Liver (tissue), 9 donors: Measurements from ENCODE around the gene SCAP. TPM values are rescaled to one million over a fixed set of nuclear protein-coding genes. Genes with fewer than 3 reads are reported as not detected.
A peak's percentile ranks its signal among the peaks of the same experiment; 100 is the strongest.

Source experiments
- DNase-seq: peaks from one replicate; pipeline ENCODE4 v3.0.0-alpha.2; 2017; ENCODE audit warnings: low spot score
- H3K27ac ChIP-seq, 2 donors: one replicate each; pipeline ENCODE4 v1.7.0; 2013; ENCODE audit warnings: inconsistent platforms in 2 of 2, low read length in 2 of 2, control low read depth in 1 of 2, low read depth in 1 of 2, mild to moderate bottlenecking in 1 of 2
- H3K27me3 ChIP-seq, 4 donors: one replicate each; pipeline versions ENCODE4 v1.6.1 to v1.7.0; 2013; ENCODE audit warnings: low read length in 3 of 4, inconsistent platforms in 1 of 4, mild to moderate bottlenecking in 1 of 4, moderate library complexity in 1 of 4; ENCODE audit not compliant: control insufficient read depth in 4 of 4, insufficient read depth in 4 of 4
- H3K36me3 ChIP-seq, 4 donors: one replicate each; pipeline versions ENCODE4 v1.6.1 to v1.7.0; 2013; ENCODE audit warnings: low read length in 3 of 4, mild to moderate bottlenecking in 3 of 4, low read depth in 1 of 4, moderate library complexity in 1 of 4; ENCODE audit not compliant: control insufficient read depth in 4 of 4, insufficient read depth in 3 of 4
- H3K4me1 ChIP-seq, 4 donors: one replicate each; pipeline versions ENCODE4 v1.6.1 to v1.7.0; 2013; ENCODE audit warnings: low read length in 3 of 4, mild to moderate bottlenecking in 3 of 4, moderate library complexity in 1 of 4; ENCODE audit not compliant: control insufficient read depth in 4 of 4, insufficient read depth in 4 of 4
- H3K4me3 ChIP-seq, 3 donors: one replicate each; pipeline versions ENCODE4 v1.6.1 to v1.7.0; 2013; ENCODE audit warnings: low read length in 3 of 3, control low read depth in 1 of 3, low read depth in 1 of 3, mild to moderate bottlenecking in 1 of 3
- H3K9ac ChIP-seq, 2 donors: one replicate each; pipeline ENCODE4 v1.7.0; 2013; ENCODE audit warnings: low read length in 2 of 2, mild to moderate bottlenecking in 2 of 2, moderate library complexity in 2 of 2, control low read depth in 1 of 2, low read depth in 1 of 2
- H3K9me3 ChIP-seq, 4 donors: one replicate each; pipeline versions ENCODE4 v1.6.1 to v1.7.0; 2013; ENCODE audit warnings: low read length in 3 of 4; ENCODE audit not compliant: control insufficient read depth in 4 of 4
- EGR1 ChIP-seq, 2 donors: IDR thresholded peaks; 2 replicates each; pipeline ENCODE4 v1.6.1; 2016 to 2018; ENCODE audit warnings: antibody characterized with exemption in 2 of 2, low read depth in 2 of 2
- FOXA1 ChIP-seq: IDR thresholded peaks from 2 replicates; pipeline ENCODE4 v1.6.1; 2016; ENCODE audit warnings: antibody characterized with exemption
- FOXA2 ChIP-seq: IDR thresholded peaks from 2 replicates; pipeline ENCODE4 v1.6.1; 2016; ENCODE audit warnings: antibody characterized with exemption
- GABPA ChIP-seq, 2 donors: IDR thresholded peaks in 1 of 2; conservative IDR thresholded peaks in 1 of 2; 2 replicates each; pipeline ENCODE4 v1.6.1; 2016; ENCODE audit warnings: antibody characterized with exemption in 2 of 2, mild to moderate bottlenecking in 1 of 2, moderate library complexity in 1 of 2
- HNF4A ChIP-seq, 2 donors: conservative IDR thresholded peaks; 2 replicates each; pipeline ENCODE4 v1.6.1; 2016; ENCODE audit warnings: antibody characterized with exemption in 2 of 2, mild to moderate bottlenecking in 2 of 2
- HNF4G ChIP-seq: IDR thresholded peaks from 2 replicates; pipeline ENCODE4 v1.6.1; 2016; ENCODE audit warnings: antibody characterized with exemption
- RXRA ChIP-seq, 2 donors: IDR thresholded peaks; 2 replicates each; pipeline ENCODE4 v1.6.1; 2017 to 2018; ENCODE audit warnings: antibody characterized with exemption in 2 of 2, mild to moderate bottlenecking in 1 of 2
- WGBS: extraction: QIAGEN DNeasy Blood & Tissue Kit; methylation state at CpG from one replicate; pipeline ENCODE4 v1.1.7; 2013; 5-methylcytosine and 5-hydroxymethylcytosine counted together
- polyA plus RNA-seq, 2 donors: library from polyadenylated mRNA; stranded (reverse) in 1 of 2; unstranded in 1 of 2; fragments of 200-250 nt in 1 of 2; fragments of >200 nt in 1 of 2; fragmentation: Nextera tagmentation in 1 of 2; extraction: Ambion mirVana in 1 of 2; gene quantifications; one replicate each; pipeline versions ENCODE4 v1.2.1 to v1.2.3, GENCODE V29; 2013 to 2015
- total RNA-seq, 2 donors: library from RNA; depleted of rRNA; stranded (reverse); fragments of >200 nt; gene quantifications; one replicate each; pipeline ENCODE4 v1.2.3, GENCODE V29; 2014
- TF ChIP-seq, protein P1 (sequence below): fragments of 150-350 bp; IDR thresholded peaks from 2 replicates; pipeline ENCODE4 v1.5.1; 2017; ENCODE audit warnings: improper control_type of control experiment, low read depth, low read length; ENCODE audit not compliant: missing input control
- TF ChIP-seq, protein P2 (sequence below): IDR thresholded peaks from 2 replicates; pipeline ENCODE4 v1.6.1; 2016; ENCODE audit warnings: antibody characterized with exemption
- TF ChIP-seq, protein P3 (sequence below): IDR thresholded peaks from 2 replicates; pipeline ENCODE4 v1.6.1; 2016; ENCODE audit warnings: antibody characterized with exemption
- TF ChIP-seq, protein P4 (sequence below): IDR thresholded peaks from 2 replicates; pipeline ENCODE4 v1.6.1; 2016; ENCODE audit warnings: antibody characterized with exemption
- TF ChIP-seq, protein P5 (sequence below): IDR thresholded peaks from 2 replicates; pipeline ENCODE4 v1.6.1; 2016; ENCODE audit warnings: antibody characterized with exemption, mild to moderate bottlenecking
- donor health status: healthy.
- donor health status: healthy.
- donor health status: healthy.
- donor health status: healthy.
- donor health status: healthy.

The SCAP gene
- total and polyA plus RNA-seq, 4 donors: 25.9 to 84.8 (median 59.3) TPM

DNA sequence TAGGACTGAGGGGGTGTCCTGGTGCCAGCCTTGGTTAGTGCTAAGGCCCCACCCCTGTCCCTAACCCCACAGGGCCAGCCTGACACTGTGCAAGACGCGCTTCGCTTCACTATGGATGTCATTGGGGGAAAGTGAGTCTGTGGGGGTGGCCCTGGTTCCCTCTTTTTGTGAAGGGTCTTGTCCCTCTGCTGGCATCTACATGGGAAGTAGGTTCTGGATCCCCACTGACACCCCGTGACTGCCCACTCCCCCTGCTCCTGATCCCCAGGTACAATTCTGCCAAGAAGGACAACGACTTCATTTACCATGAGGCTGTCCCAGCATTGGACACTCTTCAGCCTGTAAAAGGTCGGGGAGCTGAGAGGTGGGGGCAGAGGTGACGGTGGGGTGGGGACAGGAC is 68.5 kb downstream of the SCAP start (continued):
- TF ChIP-seq EGR1 (IDR thresholded peaks at IDR 0.05; ENCODE audit: low read depth in 2 of 2) (no peak), HNF4A (conservative IDR thresholded peaks at IDR 0.05) (no peak)

DNA sequence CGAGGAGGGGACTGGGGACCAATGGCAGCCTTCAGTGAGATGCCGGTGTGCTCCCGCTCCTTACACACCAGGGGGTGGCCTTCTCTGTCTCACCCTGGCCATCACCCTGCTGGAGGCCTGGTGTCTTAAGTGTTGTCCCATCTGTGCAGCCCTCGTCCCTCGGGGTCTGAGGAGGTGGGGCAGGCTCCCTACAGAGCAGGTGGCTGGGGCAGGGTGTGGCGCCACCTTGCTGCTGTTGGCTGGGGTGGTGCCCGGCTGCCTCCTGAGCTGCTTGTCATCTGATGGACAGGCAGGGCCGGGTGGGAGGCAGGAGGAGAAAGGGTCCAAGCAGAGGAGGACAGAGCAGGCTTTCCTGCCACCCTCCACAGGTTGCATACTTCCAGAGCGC is 69.0 kb downstream of the SCAP start:
- Histone ChIP-seq H3K27me3 (no peaks in the 10 kb centered on the region), H3K4me1 (peaks cover 0 to 1% (median 0%) of the 10 kb centered on the region in 4 donors), H3K27ac (no peak overlapping the region), H3K4me3 (no peak overlapping the region), H3K9me3 (no peaks in the 10 kb centered on the region), H3K36me3 (peaks cover 12 to 44% (median 21%) of the 10 kb centered on the region in 4 donors), H3K9ac (no peak overlapping the region)
- no peak for DNase-seq
- TF ChIP-seq, protein P1, sequence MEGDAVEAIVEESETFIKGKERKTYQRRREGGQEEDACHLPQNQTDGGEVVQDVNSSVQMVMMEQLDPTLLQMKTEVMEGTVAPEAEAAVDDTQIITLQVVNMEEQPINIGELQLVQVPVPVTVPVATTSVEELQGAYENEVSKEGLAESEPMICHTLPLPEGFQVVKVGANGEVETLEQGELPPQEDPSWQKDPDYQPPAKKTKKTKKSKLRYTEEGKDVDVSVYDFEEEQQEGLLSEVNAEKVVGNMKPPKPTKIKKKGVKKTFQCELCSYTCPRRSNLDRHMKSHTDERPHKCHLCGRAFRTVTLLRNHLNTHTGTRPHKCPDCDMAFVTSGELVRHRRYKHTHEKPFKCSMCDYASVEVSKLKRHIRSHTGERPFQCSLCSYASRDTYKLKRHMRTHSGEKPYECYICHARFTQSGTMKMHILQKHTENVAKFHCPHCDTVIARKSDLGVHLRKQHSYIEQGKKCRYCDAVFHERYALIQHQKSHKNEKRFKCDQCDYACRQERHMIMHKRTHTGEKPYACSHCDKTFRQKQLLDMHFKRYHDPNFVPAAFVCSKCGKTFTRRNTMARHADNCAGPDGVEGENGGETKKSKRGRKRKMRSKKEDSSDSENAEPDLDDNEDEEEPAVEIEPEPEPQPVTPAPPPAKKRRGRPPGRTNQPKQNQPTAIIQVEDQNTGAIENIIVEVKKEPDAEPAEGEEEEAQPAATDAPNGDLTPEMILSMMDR: no peak
- TF ChIP-seq, protein P2, sequence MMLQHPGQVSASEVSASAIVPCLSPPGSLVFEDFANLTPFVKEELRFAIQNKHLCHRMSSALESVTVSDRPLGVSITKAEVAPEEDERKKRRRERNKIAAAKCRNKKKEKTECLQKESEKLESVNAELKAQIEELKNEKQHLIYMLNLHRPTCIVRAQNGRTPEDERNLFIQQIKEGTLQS: no peak
- no peak for TF ChIP-seq HNF4A (conservative IDR thresholded peaks at IDR 0.05)
- no peak for TF ChIP-seq RXRA (IDR thresholded peaks at IDR 0.05)
- TF ChIP-seq, protein P3, sequence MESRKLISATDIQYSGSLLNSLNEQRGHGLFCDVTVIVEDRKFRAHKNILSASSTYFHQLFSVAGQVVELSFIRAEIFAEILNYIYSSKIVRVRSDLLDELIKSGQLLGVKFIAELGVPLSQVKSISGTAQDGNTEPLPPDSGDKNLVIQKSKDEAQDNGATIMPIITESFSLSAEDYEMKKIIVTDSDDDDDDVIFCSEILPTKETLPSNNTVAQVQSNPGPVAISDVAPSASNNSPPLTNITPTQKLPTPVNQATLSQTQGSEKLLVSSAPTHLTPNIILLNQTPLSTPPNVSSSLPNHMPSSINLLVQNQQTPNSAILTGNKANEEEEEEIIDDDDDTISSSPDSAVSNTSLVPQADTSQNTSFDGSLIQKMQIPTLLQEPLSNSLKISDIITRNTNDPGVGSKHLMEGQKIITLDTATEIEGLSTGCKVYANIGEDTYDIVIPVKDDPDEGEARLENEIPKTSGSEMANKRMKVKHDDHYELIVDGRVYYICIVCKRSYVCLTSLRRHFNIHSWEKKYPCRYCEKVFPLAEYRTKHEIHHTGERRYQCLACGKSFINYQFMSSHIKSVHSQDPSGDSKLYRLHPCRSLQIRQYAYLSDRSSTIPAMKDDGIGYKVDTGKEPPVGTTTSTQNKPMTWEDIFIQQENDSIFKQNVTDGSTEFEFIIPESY: no peak
- TF ChIP-seq, protein P4, sequence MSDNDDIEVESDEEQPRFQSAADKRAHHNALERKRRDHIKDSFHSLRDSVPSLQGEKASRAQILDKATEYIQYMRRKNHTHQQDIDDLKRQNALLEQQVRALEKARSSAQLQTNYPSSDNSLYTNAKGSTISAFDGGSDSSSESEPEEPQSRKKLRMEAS: no peak
- TF ChIP-seq FOXA2: no peak
- TF ChIP-seq HNF4G: no peak
- no peak for TF ChIP-seq EGR1 (IDR thresholded peaks at IDR 0.05; ENCODE audit: low read depth in 2 of 2)
- no peak for TF ChIP-seq GABPA (IDR thresholded peaks at IDR 0.05 in 1 of 2, conservative IDR thresholded peaks at IDR 0.05 in 1 of 2)
- 89% methylated on average over 9 of the region's 9 CpGs for WGBS

DNA sequence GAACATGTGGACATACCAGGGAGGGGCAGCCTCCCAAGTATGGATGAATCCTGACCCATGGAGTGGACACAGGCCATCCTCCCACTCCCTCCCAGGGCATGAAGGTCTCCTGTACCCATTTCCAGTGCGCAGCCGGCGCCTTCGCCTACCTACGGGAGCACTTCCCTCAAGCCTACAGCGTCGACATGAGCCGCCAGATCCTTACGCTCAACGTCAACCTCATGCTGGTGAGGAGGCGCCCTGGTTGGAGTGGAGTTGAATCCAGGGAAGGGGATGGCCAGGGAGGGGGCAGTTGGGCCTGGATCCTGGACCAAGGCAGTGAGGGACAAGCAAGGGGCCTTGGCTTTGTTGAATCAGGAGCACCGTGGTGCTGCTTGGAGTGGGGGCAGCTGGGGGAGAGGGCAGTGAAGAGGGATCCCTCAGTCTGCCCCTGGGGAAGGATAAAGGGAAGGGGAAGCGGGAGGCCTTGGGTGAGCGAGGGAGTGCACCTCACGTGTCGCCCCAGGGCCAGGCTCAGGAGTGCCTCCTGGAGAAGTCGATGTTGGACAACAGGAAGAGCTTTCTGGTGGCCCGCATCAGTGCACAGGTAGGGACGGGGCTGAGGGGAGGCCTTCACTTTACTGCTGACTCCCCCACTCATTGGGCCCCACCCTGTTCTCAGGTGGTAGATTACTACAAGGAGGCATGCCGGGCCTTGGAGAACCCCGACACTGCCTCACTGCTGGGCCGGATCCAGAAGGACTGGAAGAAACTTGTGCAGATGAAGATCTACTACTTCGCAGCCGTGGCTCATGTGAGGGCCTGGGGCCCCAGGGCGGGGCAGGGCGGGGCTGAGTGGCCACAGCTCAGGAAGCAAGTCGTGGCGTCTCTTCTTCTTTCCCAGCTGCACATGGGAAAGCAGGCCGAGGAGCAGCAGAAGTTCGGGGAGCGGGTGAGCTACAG is 69.7 kb downstream of the SCAP start:
- TF ChIP-seq EGR1 (IDR thresholded peaks at IDR 0.05; ENCODE audit: low read depth in 2 of 2) (no peak), FOXA1 (no peak), HNF4G (no peak)
- TF ChIP-seq, protein P3: no peak
- TF ChIP-seq, protein P4: no peak
- TF ChIP-seq, protein P2: no peak
- TF ChIP-seq, protein P5, sequence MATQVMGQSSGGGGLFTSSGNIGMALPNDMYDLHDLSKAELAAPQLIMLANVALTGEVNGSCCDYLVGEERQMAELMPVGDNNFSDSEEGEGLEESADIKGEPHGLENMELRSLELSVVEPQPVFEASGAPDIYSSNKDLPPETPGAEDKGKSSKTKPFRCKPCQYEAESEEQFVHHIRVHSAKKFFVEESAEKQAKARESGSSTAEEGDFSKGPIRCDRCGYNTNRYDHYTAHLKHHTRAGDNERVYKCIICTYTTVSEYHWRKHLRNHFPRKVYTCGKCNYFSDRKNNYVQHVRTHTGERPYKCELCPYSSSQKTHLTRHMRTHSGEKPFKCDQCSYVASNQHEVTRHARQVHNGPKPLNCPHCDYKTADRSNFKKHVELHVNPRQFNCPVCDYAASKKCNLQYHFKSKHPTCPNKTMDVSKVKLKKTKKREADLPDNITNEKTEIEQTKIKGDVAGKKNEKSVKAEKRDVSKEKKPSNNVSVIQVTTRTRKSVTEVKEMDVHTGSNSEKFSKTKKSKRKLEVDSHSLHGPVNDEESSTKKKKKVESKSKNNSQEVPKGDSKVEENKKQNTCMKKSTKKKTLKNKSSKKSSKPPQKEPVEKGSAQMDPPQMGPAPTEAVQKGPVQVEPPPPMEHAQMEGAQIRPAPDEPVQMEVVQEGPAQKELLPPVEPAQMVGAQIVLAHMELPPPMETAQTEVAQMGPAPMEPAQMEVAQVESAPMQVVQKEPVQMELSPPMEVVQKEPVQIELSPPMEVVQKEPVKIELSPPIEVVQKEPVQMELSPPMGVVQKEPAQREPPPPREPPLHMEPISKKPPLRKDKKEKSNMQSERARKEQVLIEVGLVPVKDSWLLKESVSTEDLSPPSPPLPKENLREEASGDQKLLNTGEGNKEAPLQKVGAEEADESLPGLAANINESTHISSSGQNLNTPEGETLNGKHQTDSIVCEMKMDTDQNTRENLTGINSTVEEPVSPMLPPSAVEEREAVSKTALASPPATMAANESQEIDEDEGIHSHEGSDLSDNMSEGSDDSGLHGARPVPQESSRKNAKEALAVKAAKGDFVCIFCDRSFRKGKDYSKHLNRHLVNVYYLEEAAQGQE: no peak
- H3K27me3 ChIP-seq: no peaks in the 10 kb centered on the region
- WGBS: 91% methylated on average over 31 of the region's 31 CpGs
- H3K9ac ChIP-seq: no peak overlapping the region
- H3K4me1 ChIP-seq: peaks cover 0 to 1% (median 0%) of the 10 kb centered on the region in 4 donors
- H3K4me3 ChIP-seq: no peak overlapping the region
- H3K27ac ChIP-seq: no peak overlapping the region
- no peaks in the 10 kb centered on the region for H3K9me3 ChIP-seq
- peak; percentile 77 for DNase-seq
- peaks cover 10 to 37% (median 17%) of the 10 kb centered on the region in 4 donors for H3K36me3 ChIP-seq
